CD14-positive monocyte (primary cell): ENCODE results near the gene LRRC47. TPM values are rescaled to one million over a fixed set of nuclear protein-coding genes. Genes with fewer than 3 reads are reported as not detected.

Source experiments
- DNase-seq, 3 donors: peaks; one replicate each; pipeline ENCODE4 v3.0.0-alpha.2; 2011 to 2022
- H2AFZ ChIP-seq: 2 replicates; pipeline ENCODE4 v1.6.0; 2012; ENCODE audit warnings: mild to moderate bottlenecking, low read depth, low read length, inconsistent platforms; ENCODE audit not compliant: insufficient read depth, poor library complexity, severe bottlenecking
- H3K27ac ChIP-seq, 2 donors: 1 replicate in 1 of 2; 2 replicates in 1 of 2; pipeline ENCODE4 v1.5.1; 2012 to 2013; ENCODE audit warnings: low read length in 2 of 2, control low read depth in 1 of 2, inconsistent platforms in 1 of 2, low read depth in 1 of 2, mild to moderate bottlenecking in 1 of 2
- H3K27me3 ChIP-seq, 2 donors: one replicate each; pipeline versions ENCODE4 v1.6.0 to v1.6.1; 2011 to 2013; ENCODE audit warnings: low read length in 2 of 2; ENCODE audit not compliant: control insufficient read depth in 2 of 2, insufficient read depth in 2 of 2
- H3K36me3 ChIP-seq, 2 donors: replicated peaks in 1 of 2; 1 replicate in 1 of 2; 2 replicates in 1 of 2; pipeline versions ENCODE4 v1.5.1 to v1.6.1; 2012 to 2013; ENCODE audit warnings: low read length in 2 of 2, control low read depth in 1 of 2, inconsistent platforms in 1 of 2, mild to moderate bottlenecking in 1 of 2; ENCODE audit not compliant: insufficient read depth in 2 of 2, control insufficient read depth in 1 of 2
- H3K4me1 ChIP-seq, 2 donors: 1 replicate in 1 of 2; 2 replicates in 1 of 2; pipeline versions ENCODE4 v1.5.1 to v1.6.1; 2012 to 2013; ENCODE audit warnings: low read length in 2 of 2, control low read depth in 1 of 2, inconsistent platforms in 1 of 2, mild to moderate bottlenecking in 1 of 2, moderate library complexity in 1 of 2; ENCODE audit not compliant: insufficient read depth in 2 of 2, control insufficient read depth in 1 of 2
- H3K4me2 ChIP-seq: replicated peaks from 2 replicates; pipeline ENCODE3; 2012; ENCODE audit warnings: low read length, moderate library complexity, mild to moderate bottlenecking; ENCODE audit not compliant: poor library complexity, severe bottlenecking; ENCODE audit errors: extremely low read depth
- H3K4me3 ChIP-seq, 3 experiments: fragments of 200-600 bp in 1 of 3; sonication (generic) in 1 of 3; replicated peaks in 1 of 3; 1 replicate in 2 of 3; 2 replicates in 1 of 3; pipeline ENCODE4 v1.5.1; 2011 to 2013; ENCODE audit warnings: low read length in 3 of 3, mild to moderate bottlenecking in 3 of 3, control low read depth in 2 of 3, low read depth in 2 of 3, inconsistent platforms in 1 of 3, moderate library complexity in 1 of 3
- H3K79me2 ChIP-seq: 2 replicates; pipeline ENCODE4 v1.6.0; 2012; ENCODE audit warnings: mild to moderate bottlenecking, control low read depth, inconsistent platforms, low read length, moderate library complexity; ENCODE audit not compliant: insufficient read depth
- H3K9ac ChIP-seq: 2 replicates; pipeline ENCODE4 v1.6.0; 2017; ENCODE audit warnings: low read length, mild to moderate bottlenecking; ENCODE audit not compliant: insufficient read depth, poor library complexity, severe bottlenecking
- H3K9me3 ChIP-seq, 2 donors: replicated peaks in 1 of 2; 1 replicate in 1 of 2; 2 replicates in 1 of 2; pipeline versions ENCODE4 v1.5.1 to v1.6.1; 2012 to 2013; ENCODE audit warnings: low read length in 2 of 2, control low read depth in 1 of 2; ENCODE audit not compliant: control insufficient read depth in 1 of 2, insufficient read depth in 1 of 2
- H4K20me1 ChIP-seq: 2 replicates; pipeline ENCODE4 v1.6.0; 2012; ENCODE audit warnings: mild to moderate bottlenecking, low read length, control low read depth, moderate library complexity; ENCODE audit not compliant: insufficient read depth
- H3K27ac Mint-ChIP-seq, 7 donors: one replicate each; pipeline ENCODE4 v1.8.0; 2020; ENCODE audit warnings: mild to moderate bottlenecking in 7 of 7, mixed read lengths in 7 of 7, moderate library complexity in 6 of 7, inconsistent platforms in 2 of 7
- H3K27me3 Mint-ChIP-seq, 3 donors: one replicate each; pipeline ENCODE4 v1.8.0; 2021 to 2022; ENCODE audit warnings: low read depth in 3 of 3, mild to moderate bottlenecking in 3 of 3, mixed read lengths in 3 of 3, moderate library complexity in 3 of 3, inconsistent platforms in 1 of 3
- H3K36me3 Mint-ChIP-seq, 2 donors: one replicate each; pipeline ENCODE4 v1.8.0; 2020; ENCODE audit warnings: mixed read lengths in 2 of 2, inconsistent platforms in 1 of 2, mild to moderate bottlenecking in 1 of 2
- H3K4me1 Mint-ChIP-seq: one replicate; pipeline ENCODE4 v1.8.0; 2020; ENCODE audit warnings: mild to moderate bottlenecking, mixed read lengths
- H3K4me3 Mint-ChIP-seq, 2 donors: one replicate each; pipeline ENCODE4 v1.8.0; 2020; ENCODE audit warnings: mild to moderate bottlenecking in 2 of 2, mixed read lengths in 2 of 2, moderate library complexity in 1 of 2
- H3K9me3 Mint-ChIP-seq, 7 donors: one replicate each; pipeline ENCODE4 v1.8.0; 2020 to 2022; ENCODE audit warnings: mixed read lengths in 7 of 7, mild to moderate bottlenecking in 6 of 7, moderate library complexity in 6 of 7, inconsistent platforms in 2 of 7
- CTCF ChIP-seq: fragments of 200-600 bp; IDR thresholded peaks from one replicate; pipeline ENCODE4 v1.8.0; 2022; ENCODE audit warnings: antibody characterized with exemption, mild to moderate bottlenecking
- WGBS: methylation state at CpG from one replicate; pipeline ENCODE4 v1.1.5; 2013; ENCODE audit warnings: missing lambda C conversion rate; ENCODE audit not compliant: insufficient coverage; 5-methylcytosine and 5-hydroxymethylcytosine counted together
- intact Hi-C, 2 donors: fragments of 100-400 bp; cut with micrococcal nuclease; formaldehyde crosslinking; loops; one replicate each; pipeline versions ENCODE4 v1.15.0 to v1.15.1; 2023
- polyA plus RNA-seq, 3 donors: library from polyadenylated mRNA; depleted of rRNA in 1 of 3; unstranded in 2 of 3; stranded (reverse) in 1 of 3; fragments of 300-500 nt in 2 of 3; fragments of >200 nt in 1 of 3; fragmentation: Illumina TruSeq in 2 of 3; gene quantifications; 1 replicate in 2 of 3; 2 replicates in 1 of 3; pipeline ENCODE4 v1.2.3, GENCODE V29; 2012 to 2021

Gene LRRC47
- polyA plus RNA-seq, 3 donors = 17.8 to 24.8 (median 18.0) TPM

GRCh38 chr1:3731583-3732433, 64.5 kb downstream of the LRRC47 start:
- H3K9ac ChIP-seq = no peak overlapping the region
- no peak for TF ChIP-seq CTCF
- Mint-ChIP-seq H3K27me3 (peaks cover 2 to 15% (median 7%) of the 10 kb centered on the region in 3 donors), H3K4me1 (no peaks in the 10 kb centered on the region), H3K27ac (no peak overlapping the region), H3K9me3 (no peaks in the 10 kb centered on the region), H3K4me3 (no peak overlapping the region), H3K36me3 (peaks cover 8% of the 10 kb centered on the region in 2 donors)
- H3K27ac ChIP-seq = no peak overlapping the region
- intact Hi-C loops = no loop called here
- no peaks in the 10 kb centered on the region for H3K4me1 ChIP-seq
- H3K36me3 ChIP-seq = peaks cover 0 to 8% of the 10 kb centered on the region in 2 donors
- no peaks in the 10 kb centered on the region for H4K20me1 ChIP-seq
- H3K27me3 ChIP-seq = no peaks in the 10 kb centered on the region
- 88% methylated on average over 17 of the region's 25 CpGs for WGBS
- no peak overlapping the region for H2AFZ ChIP-seq
- H3K9me3 ChIP-seq = no peaks in the 10 kb centered on the region
- H3K4me3 ChIP-seq = no peak overlapping the region
- no peak overlapping the region for H3K4me2 ChIP-seq
- H3K79me2 ChIP-seq = no peaks in the 10 kb centered on the region
- no peak for DNase-seq

- no peaks in the 10 kb centered on the region for H3K27me3 ChIP-seq
- intact Hi-C loops = no loop called here
- H3K36me3 ChIP-seq = no peaks in the 10 kb centered on the region
- H3K27ac ChIP-seq = no peak overlapping the region
- no peaks in the 10 kb centered on the region for H3K9me3 ChIP-seq
- no peaks in the 10 kb centered on the region for H4K20me1 ChIP-seq
- H3K27me3 Mint-ChIP-seq = peaks cover 2 to 15% (median 7%) of the 10 kb centered on the region in 3 donors
- H3K4me2 ChIP-seq = no peak overlapping the region
- no peak overlapping the region for H3K4me3 ChIP-seq
- H3K9me3 Mint-ChIP-seq = no peaks in the 10 kb centered on the region
- no peak for DNase-seq
- H3K4me3 Mint-ChIP-seq = no peak overlapping the region
- H3K9ac ChIP-seq = no peak overlapping the region
- H2AFZ ChIP-seq = no peak overlapping the region
- TF ChIP-seq CTCF = no peak
- no peak overlapping the region for H3K27ac Mint-ChIP-seq
- no peaks in the 10 kb centered on the region for H3K4me1 Mint-ChIP-seq
- peaks cover under 1 to 2% of the 10 kb centered on the region in 2 donors for H3K36me3 Mint-ChIP-seq
- WGBS = 64% methylated on average over 24 of the region's 25 CpGs
- no peaks in the 10 kb centered on the region for H3K4me1 ChIP-seq
- H3K79me2 ChIP-seq = no peaks in the 10 kb centered on the region
Measured at GRCh38 chr1:3730543-3731247, 65.6 kb downstream of the LRRC47 start.
